ENCODE data around the gene B3GNT9.

GRCh38 chr16:67192781-67193361 is 42.1 kb upstream of the B3GNT9 start:
- no peak for TF ChIP-seq CTCF (conservative IDR thresholded peaks at IDR 0.05; ENCODE audit: low read depth, low read length)
- no peak for TF ChIP-seq EZH2 (IDR thresholded peaks at IDR 0.05; ENCODE audit: borderline replicate concordance, low read depth, low read length, poor library complexity, severe bottlenecking)

All from A673 (cell line).